ENCODE results near the gene ACSL6.

The ACSL6 gene

DNA sequence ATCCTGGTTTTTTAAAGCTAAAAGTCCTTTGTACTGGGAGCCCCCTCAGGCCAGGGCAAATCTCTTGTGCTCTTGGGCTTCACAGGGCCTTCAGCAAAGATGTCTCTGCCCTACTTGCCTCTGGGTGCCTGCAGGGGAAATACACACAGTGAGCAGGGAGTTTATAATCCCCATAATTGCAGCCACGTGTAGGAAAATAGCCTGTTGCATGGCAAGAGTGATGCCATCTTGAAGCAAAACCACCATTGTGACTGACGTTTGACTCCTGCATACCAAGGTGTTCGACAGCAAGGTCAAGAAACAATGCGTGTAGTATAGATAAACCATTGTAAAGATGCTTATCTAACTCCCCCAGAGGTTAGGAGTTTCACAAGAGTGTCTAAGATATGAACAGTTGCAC lies 37.6 kb upstream of the ACSL6 start:
- DNase-seq (ENCODE audit: low spot score): no peak

DNA sequence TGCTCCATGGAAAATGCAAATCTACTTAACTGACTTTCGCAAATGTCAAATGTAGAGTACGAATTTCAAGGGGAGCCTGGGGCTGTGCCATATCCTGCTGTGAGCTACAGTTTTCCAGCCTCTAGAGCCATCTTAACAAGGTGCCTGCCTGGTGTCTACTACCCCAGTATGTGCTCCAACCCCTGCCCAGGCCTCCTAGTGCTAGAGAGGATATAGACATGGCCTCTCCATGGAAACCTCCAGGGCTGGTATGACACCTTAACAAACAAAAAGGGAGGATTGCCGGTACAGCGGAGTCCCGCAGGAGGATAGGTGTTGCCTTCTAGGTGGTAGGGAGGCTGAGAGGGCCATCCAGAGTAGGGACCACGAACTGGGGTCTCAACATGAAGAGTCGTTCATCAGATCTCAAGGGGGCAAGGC lies 35.4 kb upstream of the ACSL6 start:
- DNase-seq (ENCODE audit: low spot score): no peak

DNA sequence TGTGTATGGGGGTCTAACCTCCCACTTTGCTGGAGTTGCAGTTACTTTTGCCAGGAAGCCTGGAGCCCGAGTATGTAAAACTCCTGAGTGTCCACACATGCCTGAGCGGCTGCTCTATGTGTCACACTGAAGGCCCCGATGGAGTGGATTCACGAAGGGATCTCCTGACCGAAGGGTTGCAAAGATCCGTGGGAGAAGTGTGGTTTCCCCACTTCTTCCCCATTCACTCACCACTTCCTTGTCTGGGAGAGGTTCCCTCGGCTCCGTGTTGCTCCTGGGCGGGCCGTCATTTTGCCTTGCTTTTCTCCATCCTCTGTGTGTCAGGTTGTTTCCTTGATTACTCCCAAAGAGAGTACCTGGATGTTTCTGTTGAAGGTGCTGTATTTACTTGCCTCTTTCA lies 32.7 kb upstream of the ACSL6 start:
- no peak for DNase-seq (ENCODE audit: low spot score)

DNA sequence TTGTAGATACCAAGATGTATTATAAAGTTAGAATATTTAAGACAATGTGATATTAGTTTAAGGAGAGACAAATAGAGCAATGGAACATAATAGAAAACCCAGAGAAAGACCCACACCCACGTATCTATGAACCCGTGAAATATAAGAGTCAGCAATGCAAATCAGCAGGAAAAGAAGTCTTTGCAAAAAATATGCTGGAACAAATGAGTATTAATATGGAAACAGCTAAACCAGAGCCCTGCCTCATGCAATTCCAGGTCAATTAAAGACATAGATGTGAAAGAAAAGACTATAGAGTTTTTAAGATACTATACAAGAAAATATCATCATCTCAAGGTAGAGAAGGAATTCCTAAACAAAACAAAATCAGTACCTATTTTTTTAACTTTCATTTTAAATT lies 25.9 kb upstream of the ACSL6 start:
- no peak for DNase-seq (ENCODE audit: low spot score)

DNA sequence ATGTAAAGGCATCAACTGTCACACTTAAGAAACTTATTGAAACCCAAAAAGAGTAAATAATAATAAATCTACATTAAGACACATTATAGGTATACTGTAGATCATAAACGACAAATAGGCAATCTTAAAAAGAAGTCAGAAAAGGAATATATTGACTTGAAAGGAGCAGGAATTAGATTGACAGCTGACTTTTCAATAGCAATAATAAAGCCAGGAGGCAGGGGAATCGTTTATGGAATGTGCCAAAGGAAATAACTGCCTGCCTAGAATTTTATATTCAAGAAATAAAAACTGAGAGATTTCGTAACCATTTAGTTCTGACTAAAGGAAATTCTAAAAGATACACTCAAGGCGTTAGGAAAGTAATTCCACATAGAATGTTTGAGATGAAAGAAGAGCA lies 21.7 kb upstream of the ACSL6 start:
- DNase-seq (ENCODE audit: low spot score): no peak

DNA sequence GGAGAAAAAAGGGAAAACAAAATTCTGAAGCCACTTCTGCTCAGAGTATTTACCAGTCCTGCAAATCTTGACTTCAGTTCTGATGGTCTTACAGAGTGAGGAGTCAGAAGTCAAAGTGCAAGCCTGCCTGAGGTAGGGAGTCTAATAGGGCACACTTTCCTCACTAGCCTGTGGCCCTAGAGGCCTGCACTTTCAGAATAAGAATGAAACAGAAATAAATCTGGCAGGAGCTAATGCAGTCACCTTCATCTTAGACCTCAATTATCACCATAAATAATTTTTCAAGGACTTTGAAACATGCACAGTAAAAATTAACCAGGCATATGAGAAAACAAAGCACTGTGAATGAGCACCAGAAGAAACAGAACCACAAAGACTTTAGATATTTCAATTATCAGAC lies 20.7 kb upstream of the ACSL6 start:
- DNase-seq (ENCODE audit: low spot score): no peak

DNA sequence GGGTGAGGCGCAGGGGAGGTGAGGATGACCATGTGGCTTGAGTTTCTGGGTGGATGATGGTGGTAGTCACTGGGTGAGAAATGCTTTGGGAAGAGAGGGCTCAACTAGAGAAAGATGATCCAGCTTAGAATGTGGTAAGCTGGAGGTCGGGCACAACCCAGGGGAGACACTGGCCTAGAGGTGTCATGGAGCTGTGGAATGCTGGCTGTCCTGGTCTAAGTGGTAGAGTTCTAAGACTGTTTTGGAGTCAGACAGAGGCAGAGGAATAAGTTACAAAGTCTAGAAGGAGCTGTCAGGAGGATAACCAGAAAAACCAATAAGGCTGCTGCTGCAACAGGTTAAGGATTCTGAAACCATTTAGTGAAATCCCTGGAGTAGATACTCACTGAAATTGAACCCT lies 19.2 kb upstream of the ACSL6 start:
- no peak for DNase-seq (ENCODE audit: low spot score)

DNA sequence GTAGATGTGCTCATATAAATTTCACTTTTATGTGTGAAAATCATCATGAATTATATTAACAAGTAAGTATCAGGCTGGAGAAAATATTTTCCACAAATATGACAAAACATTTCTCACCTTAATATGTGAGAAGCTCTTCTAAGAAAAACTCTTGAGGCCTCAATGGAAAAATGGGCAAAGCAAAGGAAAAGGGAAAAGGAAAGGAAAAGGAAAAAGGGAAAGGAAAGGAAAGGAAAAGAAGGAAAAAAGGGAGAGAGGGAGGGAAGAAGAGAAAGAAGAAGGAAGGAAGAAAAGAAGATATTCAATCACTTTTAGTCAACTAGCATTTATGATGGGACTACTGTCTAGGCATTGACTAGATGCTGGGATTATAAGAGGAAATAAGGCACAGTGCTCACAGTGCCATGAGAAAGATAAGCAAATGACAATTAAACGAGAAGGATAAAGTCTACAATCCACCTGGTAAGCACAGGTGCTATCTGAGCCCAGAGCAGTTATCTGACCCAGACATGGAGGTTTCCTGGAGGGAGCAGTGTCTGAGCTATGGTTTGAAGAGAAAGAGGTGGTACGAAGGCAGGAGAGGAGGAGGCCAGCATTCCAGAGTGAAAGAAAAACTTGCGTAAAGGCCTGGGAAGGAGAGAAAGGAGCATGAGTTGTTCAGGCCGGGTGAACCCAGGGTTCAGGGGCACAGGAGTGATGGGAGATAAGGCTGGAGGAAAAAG lies 18.3 kb upstream of the ACSL6 start:
- no peak for DNase-seq (ENCODE audit: low spot score)

DNA sequence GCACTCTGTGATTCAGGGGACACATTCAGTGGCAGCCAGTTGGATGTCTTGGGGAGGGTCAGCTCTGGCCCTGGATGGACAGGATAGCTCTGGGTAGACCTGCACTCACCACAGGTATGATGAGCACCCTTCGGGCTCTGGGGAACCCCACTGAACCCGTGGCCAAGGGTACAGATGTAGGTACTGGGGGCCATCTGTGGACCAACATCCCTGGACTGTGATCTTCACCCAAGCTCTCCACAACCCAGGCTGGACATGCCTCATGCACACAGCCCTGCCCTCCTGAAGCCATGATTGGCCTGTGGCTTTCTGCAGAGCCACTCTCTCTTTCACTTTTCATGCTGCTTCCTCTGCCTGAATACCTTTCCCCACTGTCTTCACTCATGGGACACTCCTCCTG lies 15.6 kb upstream of the ACSL6 start:
- peak; percentile 3 for DNase-seq (ENCODE audit: low spot score)

DNA sequence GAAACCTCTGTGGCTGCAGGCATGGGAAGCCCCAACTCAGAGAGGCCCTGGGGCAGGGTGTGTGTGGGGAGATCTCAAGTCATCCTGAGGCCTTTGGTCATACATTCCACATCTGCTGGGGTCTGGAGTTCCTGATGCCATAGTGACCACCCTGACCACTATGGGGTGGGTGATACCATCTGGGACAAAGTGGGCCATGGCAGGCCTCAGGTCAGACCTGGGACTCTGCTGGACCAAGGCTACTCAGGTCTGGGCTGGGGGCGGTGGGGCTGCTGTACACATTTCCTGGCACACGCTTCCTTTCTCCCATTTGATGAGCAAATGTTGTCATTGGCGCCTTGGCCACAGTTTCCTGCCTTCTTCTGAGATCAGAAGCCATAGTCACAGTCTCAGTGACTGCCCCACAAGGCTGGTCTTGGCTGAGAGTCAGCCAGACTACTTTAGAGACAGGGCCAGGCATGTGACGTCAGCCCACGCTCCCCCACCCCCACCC lies 15.1 kb upstream of the ACSL6 start:
- DNase-seq (ENCODE audit: low spot score): no peak

DNA sequence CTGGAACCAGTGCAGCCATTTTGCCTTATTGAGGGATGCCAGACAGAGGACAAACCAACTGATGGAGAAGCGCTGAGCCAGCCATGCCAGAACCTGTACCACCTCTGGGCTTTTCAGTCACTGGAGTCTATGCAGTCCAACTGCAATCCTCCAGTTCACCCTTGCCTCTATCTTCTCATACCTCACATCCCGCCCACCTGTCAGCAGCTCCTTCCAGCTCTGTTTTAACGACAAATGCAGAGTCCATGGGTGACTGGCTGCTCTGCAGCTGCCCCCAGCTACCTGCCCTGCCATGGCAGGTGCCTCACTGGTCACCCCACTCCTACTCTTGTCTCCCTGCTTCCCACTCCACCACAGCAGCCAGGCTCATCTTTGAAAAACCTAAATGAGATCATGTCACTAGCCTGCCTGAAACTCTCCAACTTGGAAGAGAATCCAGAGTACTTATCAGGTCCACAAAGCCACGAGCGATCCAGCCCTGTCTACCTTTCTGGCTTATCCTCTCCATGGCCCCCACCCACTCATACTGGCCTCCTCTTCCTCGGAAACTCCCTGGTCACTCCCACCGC lies 14.0 kb upstream of the ACSL6 start:
- peak; percentile 5 for DNase-seq (ENCODE audit: low spot score)

DNA sequence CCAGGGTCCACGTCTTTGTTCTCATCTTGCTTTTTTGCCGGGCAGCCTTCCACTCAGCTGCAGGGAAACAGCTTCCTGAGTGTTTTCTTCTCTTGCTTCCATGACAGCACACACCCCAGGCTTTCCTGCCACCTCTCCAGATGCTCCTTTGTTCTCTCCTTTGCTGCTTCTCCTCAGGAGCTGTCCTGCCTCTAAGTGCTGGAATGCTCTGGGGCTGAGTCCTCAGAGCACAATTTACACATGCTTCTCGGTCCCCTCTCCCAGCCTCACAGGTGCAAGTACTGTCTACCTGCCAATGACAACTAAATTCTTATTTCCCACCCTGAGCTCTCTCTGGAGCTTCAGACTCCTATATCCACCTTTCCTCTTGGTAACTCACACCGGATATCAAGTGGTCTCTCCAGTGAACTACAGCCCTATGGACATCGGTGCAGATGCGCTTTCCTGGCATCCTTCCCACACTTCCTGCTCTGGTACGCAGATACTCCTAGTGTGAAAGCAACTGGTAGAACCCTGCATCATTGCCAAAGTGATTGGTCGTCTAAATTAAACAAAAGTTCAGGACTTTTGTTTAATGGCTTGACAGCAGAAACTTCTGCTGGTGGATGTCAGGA lies 13.4 kb upstream of the ACSL6 start:
- DNase-seq (ENCODE audit: low spot score): peak; percentile 25

DNA sequence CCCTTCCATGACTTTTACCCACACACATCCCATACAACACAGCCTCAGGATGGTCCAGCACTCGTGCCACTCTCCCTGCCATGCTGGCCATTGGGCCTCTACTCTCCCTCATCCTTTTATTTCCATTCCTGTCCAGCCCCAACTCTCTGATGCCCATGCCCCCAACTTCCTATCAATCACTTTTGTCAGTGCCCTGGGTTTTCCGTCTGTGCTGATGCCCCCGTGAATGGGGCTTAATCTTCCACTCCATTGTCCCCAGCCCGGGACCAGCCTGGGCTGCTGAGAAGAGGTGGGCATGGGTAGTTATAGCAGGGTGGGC lies 12.6 kb upstream of the ACSL6 start:
- DNase-seq (ENCODE audit: low spot score): peak; percentile 5

DNA sequence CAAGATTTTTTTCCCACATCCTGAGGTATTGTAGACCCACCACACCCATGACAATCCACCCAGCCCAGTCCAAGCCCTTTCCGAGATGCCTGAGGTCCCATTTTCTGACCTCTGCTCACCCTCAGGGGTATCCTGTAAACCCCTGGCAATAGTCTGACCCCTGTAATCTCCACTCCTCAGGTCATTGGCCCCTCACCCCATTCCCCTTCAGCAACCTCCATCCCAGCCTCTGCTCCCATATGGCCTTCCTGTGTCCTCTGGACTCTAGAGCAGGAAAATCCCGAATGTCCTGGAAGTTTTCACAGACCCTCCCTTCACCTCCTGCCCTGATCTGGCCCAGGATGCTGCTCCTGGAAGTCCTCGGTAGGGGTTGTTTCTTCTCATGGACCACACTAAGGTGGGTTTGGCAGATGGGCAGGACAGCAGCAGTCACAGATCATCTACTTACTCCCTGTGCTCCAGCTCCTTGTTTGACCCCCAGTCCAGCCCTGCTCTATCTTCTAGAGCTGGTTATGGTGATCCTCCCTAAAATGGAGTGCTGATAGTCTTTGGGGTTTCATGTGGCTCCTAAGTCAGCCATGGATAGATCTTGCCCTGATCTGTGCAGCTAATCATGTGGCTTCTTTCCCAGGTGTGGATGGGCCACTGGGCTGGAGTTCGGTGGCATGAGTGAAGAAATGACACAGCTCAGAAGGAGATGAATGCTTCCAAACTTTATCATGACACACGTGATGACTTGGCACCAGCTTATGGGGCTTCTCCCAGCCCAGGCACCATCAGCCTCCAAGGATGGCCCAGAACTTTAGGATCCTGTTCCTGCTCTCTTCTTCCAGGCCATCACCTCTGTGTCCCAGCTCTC lies 12.0 kb upstream of the ACSL6 start:
- peak; percentile 4 for DNase-seq (ENCODE audit: low spot score)

DNA sequence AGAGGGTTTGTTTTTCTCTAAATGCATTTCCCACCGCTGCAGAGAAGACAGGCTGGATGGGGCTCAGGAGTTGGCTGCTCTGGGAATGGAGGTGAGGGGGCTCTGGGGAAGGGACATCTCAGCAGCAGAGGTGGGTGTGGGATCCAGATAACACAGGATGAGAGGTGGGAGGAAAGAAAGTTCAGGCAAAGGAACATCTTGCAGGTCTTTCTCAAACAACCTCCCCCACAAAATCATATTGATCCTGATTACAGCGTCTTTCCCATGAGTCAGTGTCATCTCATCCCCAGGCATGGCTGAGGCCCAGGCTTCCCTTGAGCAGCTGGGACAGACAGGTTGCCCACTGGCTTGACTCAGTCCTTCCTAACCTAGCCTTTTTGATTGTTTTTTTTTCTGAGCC lies 11.3 kb upstream of the ACSL6 start:
- peak; percentile 10 for DNase-seq (ENCODE audit: low spot score)

DNA sequence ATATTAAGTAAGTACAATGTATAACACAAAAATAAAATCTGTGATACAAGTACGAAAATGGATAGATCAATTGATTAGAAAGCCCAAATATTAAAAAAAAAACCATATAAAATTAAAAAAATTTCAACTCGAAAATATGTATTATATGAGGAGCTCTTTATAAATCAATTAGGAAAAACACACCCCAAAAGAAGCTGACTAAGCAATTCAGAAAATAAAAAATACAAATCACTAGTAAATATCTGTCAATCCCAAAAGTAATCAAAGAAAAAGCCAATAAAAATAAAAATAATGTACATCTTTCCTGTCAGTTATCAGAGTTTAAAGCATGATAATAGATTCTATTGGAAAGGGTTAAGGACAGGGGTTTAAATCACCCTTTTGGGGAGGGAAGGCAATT lies 10.2 kb upstream of the ACSL6 start:
- DNase-seq (ENCODE audit: low spot score): no peak

DNA sequence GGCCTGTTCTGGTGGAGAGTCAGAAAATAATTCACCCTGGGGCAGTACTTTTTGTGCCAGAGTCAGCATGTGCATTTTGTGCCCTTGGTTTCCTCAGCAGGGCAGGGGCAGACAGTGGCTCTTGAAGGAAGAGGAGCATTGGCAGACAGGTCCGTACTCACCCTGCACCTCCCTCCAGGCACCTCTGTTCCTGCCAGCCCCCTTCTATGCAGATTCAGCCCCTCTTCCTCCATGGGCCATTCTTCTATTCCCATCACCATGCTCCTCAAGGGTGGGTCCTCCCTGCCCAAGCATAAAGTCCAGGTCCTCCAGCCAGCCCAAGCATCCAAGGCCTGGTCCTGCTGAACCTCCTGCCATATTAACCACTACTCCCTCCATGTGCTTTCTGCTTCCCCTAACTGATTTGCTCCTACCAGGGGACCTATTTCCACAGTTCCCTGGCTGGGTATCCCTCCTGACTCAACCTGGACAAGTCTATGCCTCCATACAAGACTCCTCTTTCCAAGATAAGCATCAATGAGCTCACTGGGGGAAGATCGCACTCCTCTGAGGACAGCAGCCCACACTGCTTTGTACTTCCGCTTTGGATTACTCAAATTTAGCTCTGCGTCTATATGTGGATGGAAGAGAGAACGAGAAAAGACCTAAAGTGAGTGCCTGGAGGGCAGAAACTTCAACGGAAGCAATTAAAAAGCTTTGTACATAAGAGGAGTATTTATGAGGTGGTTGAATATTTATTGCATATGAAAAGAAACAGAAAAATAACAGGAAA lies 9.3 kb upstream of the ACSL6 start:
- DNase-seq (ENCODE audit: low spot score): no peak

DNA sequence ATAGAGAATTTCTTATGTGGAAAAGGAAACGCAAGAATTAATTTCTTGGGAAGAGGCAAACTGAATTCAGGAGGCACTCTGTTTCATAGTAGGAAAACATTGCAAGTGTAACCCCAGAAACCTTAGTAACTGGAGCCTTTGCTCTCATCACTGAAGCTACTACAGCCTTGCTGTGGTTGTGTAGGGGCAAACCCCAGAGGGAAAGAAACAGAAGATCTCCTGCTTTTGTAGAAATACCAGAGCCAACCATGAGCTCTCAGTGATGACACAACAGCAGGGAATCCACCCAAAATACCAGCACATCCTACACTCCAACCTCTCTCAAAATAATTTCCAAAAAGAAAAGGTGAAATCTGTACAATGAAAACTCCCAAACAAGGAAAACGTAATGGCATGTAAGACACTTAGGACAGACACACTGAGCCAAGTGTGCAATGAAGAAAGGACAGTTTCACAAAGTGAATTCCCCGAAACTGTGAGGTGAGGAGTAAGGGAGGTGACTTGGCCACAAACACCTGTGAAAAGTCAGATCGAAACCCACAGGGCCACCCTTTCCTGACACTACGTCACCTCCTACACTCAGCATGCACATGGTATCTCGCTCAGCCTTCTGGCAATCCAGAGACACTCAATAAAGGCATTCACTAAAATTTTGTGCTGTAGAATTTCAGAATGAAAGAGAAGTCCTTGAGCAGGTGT lies 8.5 kb upstream of the ACSL6 start:
- DNase-seq (ENCODE audit: low spot score): no peak

DNA sequence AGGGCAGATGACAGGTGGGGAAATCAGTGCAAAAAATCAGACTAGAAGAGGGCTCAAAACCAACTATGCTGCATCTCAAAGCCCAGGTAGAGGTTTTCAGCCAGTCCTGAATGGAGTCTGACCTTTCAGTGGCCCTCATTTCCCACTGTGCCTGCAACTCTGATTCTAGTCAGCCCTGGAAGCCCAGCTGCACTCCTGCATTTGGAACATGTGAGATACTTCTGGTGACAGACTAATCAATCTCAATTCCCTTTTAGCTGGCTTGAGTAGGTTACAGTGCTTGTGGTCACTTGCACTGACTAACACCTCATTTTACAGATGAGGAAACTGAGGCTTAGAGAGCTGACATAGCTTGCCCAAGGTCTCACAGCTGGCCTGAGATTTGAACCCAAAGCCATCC lies 7.9 kb upstream of the ACSL6 start:
- DNase-seq (ENCODE audit: low spot score): no peak

DNA sequence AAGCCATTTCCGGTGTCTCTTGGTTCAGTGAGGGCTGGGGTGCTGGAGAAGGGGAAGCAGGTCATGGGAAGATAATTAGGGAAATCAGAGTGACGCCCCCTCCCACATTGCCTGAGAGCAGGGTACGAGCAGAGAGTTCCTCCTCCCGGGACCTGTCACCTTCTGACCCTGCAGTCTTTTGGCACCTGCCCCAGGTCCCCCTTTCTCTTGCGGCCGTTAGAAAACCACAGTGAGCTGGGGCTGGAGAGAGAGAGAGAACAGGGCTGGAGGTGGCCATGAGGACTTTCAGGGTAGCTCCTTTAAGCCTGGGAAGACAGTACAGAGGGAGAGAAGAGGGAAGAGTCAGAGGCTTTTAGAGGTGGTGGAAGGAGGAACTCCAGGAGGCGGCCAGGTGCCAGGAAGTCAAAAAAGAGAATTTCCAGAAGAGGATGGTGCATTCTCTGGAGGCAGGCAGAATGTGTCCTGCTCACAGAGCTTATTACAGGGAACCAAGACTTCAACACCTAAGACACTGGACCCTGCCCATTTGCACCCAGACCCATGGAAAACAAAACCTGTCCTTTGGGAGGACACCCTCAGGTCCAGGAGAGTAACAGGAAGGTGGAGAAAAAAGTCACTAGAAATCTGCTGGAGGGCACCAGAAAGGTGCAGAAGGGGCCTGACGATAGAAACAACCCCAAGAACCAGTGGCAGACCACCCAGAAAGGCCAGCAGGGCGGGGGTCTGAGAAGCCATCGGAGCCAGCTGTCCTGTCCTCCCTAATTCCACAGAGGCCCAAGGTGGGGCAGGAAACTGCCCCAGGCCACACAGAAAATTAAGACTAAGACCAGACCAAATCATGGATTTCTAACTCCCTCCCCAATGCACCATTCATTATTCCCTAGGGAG lies 6.5 kb upstream of the ACSL6 start:
- DNase-seq (ENCODE audit: low spot score): no peak

Data from AG20443 (cell line).